Activated T-cell treated with anti-CD3 and anti-CD28 coated beads, Interleukin-2, amount 50 U/mL, for 48 hours (primary cell): Measurements from ENCODE around the gene PRPSAP2.
A peak's percentile ranks its signal among the peaks of the same experiment; 100 is the strongest.
"Not testable (repeated sequence)": the region's sequence is repeated elsewhere in the genome, so short reads cannot be mapped to it uniquely, and the experiment has no call there.

ENCODE experiments used
- DNase-seq, 2 experiments: peaks; one replicate each; pipeline ENCODE4 v3.0.0-alpha.2; 2020

PRPSAP2 gene

GRCh38 chr17:18891541-18891940, 33.6 kb downstream of the PRPSAP2 start:
- DNase-seq: no peak

GRCh38 chr17:18896146-18896545, 38.2 kb downstream of the PRPSAP2 start:
- DNase-seq: no peak

- no peak for DNase-seq
Observed at GRCh38 chr17:18896947-18897346, 39.0 kb downstream of the PRPSAP2 start.

GRCh38 chr17:18904482-18904881, 46.6 kb downstream of the PRPSAP2 start:
- no peak for DNase-seq

GRCh38 chr17:18905226-18905625, 47.3 kb downstream of the PRPSAP2 start:
- DNase-seq: no peak

GRCh38 chr17:18910326-18910725, 52.4 kb downstream of the PRPSAP2 start:
- no peak for DNase-seq

GRCh38 chr17:18910881-18911280, 53.0 kb downstream of the PRPSAP2 start:
- no peak for DNase-seq

- no peak for DNase-seq
Observed at GRCh38 chr17:18916816-18917500, 59.0 kb downstream of the PRPSAP2 start.

- DNase-seq: no peak
Observed at GRCh38 chr17:18917506-18918032, 59.6 kb downstream of the PRPSAP2 start.

GRCh38 chr17:18919963-18920362, 62.0 kb downstream of the PRPSAP2 start:
- DNase-seq: no peak

GRCh38 chr17:18920911-18921441, 63.0 kb downstream of the PRPSAP2 start:
- DNase-seq: no peak

- DNase-seq: no peak
Observed at GRCh38 chr17:18921485-18921884, 63.6 kb downstream of the PRPSAP2 start.

GRCh38 chr17:18921912-18922451, 64.1 kb downstream of the PRPSAP2 start:
- DNase-seq: peak; percentile 40 to 47

GRCh38 chr17:18922596-18922995, 64.7 kb downstream of the PRPSAP2 start:
- DNase-seq: not testable (repeated sequence)

GRCh38 chr17:18925187-18925586, 67.3 kb downstream of the PRPSAP2 start:
- no peak for DNase-seq

GRCh38 chr17:18928628-18929125, 70.7 kb downstream of the PRPSAP2 start:
- DNase-seq: no peak

GRCh38 chr17:18932360-18933055, 74.6 kb downstream of the PRPSAP2 start:
- no peak for DNase-seq

- no peak for DNase-seq
Observed at GRCh38 chr17:18933102-18934058, 75.4 kb downstream of the PRPSAP2 start.

GRCh38 chr17:18937981-18938691, 80.2 kb downstream of the PRPSAP2 start:
- no peak for DNase-seq

- no peak for DNase-seq
Observed at GRCh38 chr17:18938692-18939023, 80.7 kb downstream of the PRPSAP2 start.

- no peak for DNase-seq
Observed at GRCh38 chr17:18944646-18945045, 86.7 kb downstream of the PRPSAP2 start.

GRCh38 chr17:18946536-18946935, 88.6 kb downstream of the PRPSAP2 start:
- no peak for DNase-seq
